ENCODE data around the gene GNS. TPM values are rescaled to one million over a fixed set of nuclear protein-coding genes. Genes with fewer than 3 reads are reported as not detected.

Gene GNS
- total and polyA plus RNA-seq, 2 donors (not counting 3 experiments of a cell fraction or from before 2014, with no cell fraction given) = 107 to 142 TPM

- no peak overlapping the region for H3K27ac ChIP-seq (ENCODE audit: insufficient read depth, low read depth, low read length)
- no peaks in the 10 kb centered on the region for H3K9me1 ChIP-seq (replicated peaks; ENCODE audit: control insufficient read depth, extremely low read depth, insufficient read depth, low read length)
- no peak overlapping the region for H3K4me2 ChIP-seq (ENCODE audit: insufficient read depth, low read length)
- no peak overlapping the region for H3K9ac ChIP-seq (replicated peaks; ENCODE audit: extremely low read depth, insufficient read depth, low read length)
- FAIRE-seq = no peak
- peaks cover 67% of the 10 kb centered on the region for H3K79me2 ChIP-seq (ENCODE audit: control insufficient read depth, insufficient read depth, low read length)
- TF ChIP-seq GATA2 (IDR thresholded peaks at IDR 0.05; ENCODE audit: insufficient read depth, insufficient read length, low read depth, low read length) (no peak), CTCF (IDR thresholded peaks at IDR 0.05; ENCODE audit: extremely low read depth in 1 of 2, insufficient read depth in 1 of 2, low read depth in 1 of 2, low read length in 2 of 2) (no peak), MYC (IDR thresholded peaks at IDR 0.05; ENCODE audit: low read depth, low read length) (no peak), POLR2AphosphoS5 (IDR thresholded peaks at IDR 0.05; ENCODE audit: insufficient read depth, low read depth, low read length) (no peak), JUN (IDR thresholded peaks at IDR 0.05; ENCODE audit: borderline replicate concordance, insufficient read depth, insufficient read length, low read depth) (no peak), MAX (IDR thresholded peaks at IDR 0.05; ENCODE audit: insufficient read depth, insufficient read length) (no peak), FOS (IDR thresholded peaks at IDR 0.05; ENCODE audit: borderline replicate concordance, insufficient read depth, low read length) (no peak), EZH2 (IDR thresholded peaks at IDR 0.05; ENCODE audit: borderline replicate concordance, low read depth, low read length, severe bottlenecking) (no peak), POLR2A (IDR thresholded peaks at IDR 0.05; ENCODE audit: low read depth, low read length) (no peak)
- peaks cover 6% of the 10 kb centered on the region in 2 experiments for H3K36me3 ChIP-seq (ENCODE audit: control insufficient read depth in 2 of 2, extremely low read depth in 1 of 2, insufficient read depth in 2 of 2, low read length in 2 of 2)
- no peaks in the 10 kb centered on the region for H3K27me3 ChIP-seq (ENCODE audit: control insufficient read depth in 2 of 2, insufficient read depth in 2 of 2, low read length in 2 of 2)
- no peak overlapping the region for H3K4me3 ChIP-seq (replicated peaks in 1 of 3; ENCODE audit: insufficient read depth in 1 of 3, low read depth in 1 of 3, low read length in 3 of 3)
- ChIA-PET CTCF (interaction anchor here (1.5 to 2.4 kb wide), 2 partner anchors 11 to 15 kb away, joined by 4 to 7 read pairs; no protein-coding TSS in a partner anchor), POLR2A (no interaction called here)
- no peak overlapping the region for H2AFZ ChIP-seq (ENCODE audit: low read depth, low read length)
- DNase-seq (ENCODE audit: low read depth, low spot score) = no peak
- intact Hi-C loops (cut with micrococcal nuclease) (no loop called here), dilution Hi-C loops (cut with MboI; ENCODE audit: extremely low pct_ligation_motif_present, low sequenced_read_pairs) (no loop called here)
- H3K4me1 ChIP-seq (ENCODE audit: control insufficient read depth, extremely low read depth, insufficient read depth, low read length) = peaks cover 26% of the 10 kb centered on the region
- BruUV-seq (replicated peaks) = TSS peak; percentile 2
- H4K20me1 ChIP-seq (replicated peaks; ENCODE audit: control insufficient read depth, extremely low read depth, insufficient read depth, low read length) = no peaks in the 10 kb centered on the region
- no peaks in the 10 kb centered on the region for H3K9me3 ChIP-seq (replicated peaks; ENCODE audit: control insufficient read depth, insufficient read depth, low read length)
Observed at GRCh38 chr12:64685050-64685449, 74.2 kb downstream of the GNS start.

Measured in endothelial cell of umbilical vein (primary cell).